ENCODE results near the gene UAP1.

Gene UAP1

DNA sequence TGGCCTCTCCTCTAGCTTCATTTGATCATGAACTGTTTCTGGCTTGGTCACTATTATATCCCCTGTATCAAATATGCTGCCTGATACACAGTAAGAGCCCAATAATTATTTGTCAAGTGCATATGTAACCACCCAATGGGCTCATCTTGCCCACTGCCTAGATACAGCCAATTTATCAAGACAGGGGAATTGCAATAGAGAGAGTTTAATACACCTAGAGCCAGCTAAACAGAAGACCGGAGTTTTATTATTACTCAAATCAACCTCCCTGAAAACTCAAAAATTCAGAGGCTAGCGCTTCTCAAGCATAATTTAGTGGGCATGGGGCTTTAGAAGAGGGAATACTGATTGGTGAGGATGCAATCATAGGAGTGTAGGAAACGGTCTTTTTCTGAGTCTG is 18.3 kb upstream of the UAP1 start:
- no peak for FAIRE-seq
- no peak for TF ChIP-seq SPI1 (IDR thresholded peaks at IDR 0.05; ENCODE audit: low read depth, low read length)
- TF ChIP-seq PAX5 (IDR thresholded peaks at IDR 0.05; ENCODE audit: insufficient read depth, low read length, severe bottlenecking) = no peak
- TF ChIP-seq TAF1 (IDR thresholded peaks at IDR 0.05; ENCODE audit: low read depth, low read length) = no peak
- TF ChIP-seq POLR2A (IDR thresholded peaks at IDR 0.05; ENCODE audit: low read depth, low read length) = no peak
- TF ChIP-seq POLR2AphosphoS5 (IDR thresholded peaks at IDR 0.05; ENCODE audit: low read depth, low read length) = no peak
- TF ChIP-seq POU2F2 (IDR thresholded peaks at IDR 0.05; ENCODE audit: low read depth, low read length) = no peak
- DNase-seq (ENCODE audit: insufficient read length, low spot score) = no peak

DNA sequence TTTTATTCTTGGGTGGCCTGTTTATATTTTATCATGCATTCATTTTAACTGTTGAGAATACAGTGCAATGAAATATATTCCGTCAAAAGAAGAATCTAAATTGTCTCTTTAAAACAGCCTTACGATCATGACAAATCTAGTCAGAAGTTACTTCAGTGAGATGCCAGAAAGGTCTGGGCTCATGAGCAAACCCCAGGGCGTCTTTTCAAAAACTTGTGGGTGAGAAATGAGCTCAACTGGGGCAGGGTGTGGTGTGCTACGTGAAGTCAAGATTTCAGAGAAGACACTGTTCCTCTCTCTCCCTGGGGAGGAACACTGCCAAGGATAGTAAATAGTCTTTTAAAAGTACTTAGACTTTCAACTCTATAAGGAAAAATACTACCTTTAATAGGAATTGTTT is 13.4 kb upstream of the UAP1 start:
- FAIRE-seq (no peak), DNase-seq (ENCODE audit: insufficient read length, low spot score) (no peak)
- TF ChIP-seq POLR2AphosphoS5 (IDR thresholded peaks at IDR 0.05; ENCODE audit: low read depth, low read length) (no peak), SPI1 (IDR thresholded peaks at IDR 0.05; ENCODE audit: low read depth, low read length) (no peak), POLR2A (IDR thresholded peaks at IDR 0.05; ENCODE audit: low read depth, low read length) (no peak), PAX5 (IDR thresholded peaks at IDR 0.05; ENCODE audit: insufficient read depth, low read length, severe bottlenecking) (no peak)

DNA sequence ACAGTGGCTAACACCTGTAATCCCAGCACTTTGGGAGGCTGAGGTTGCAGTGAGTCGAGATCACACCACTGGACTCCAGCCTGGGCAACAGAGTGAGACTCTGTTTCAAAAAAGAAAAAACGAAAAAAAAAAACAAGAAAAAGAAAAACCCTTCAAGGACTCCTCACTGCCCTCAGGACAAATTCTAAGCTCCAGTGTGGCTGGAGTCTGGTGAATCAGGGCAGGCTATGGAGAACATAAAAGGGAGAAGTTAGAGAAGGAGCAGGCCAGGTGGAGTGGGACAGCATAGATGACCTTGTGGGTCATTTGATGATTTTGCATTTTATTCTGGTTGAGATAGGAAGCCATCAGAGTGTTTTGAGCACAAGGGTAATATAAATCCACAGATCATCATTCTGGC is 12.5 kb upstream of the UAP1 start:
- FAIRE-seq (no peak), DNase-seq (ENCODE audit: insufficient read length, low spot score) (no peak)
- TF ChIP-seq SPI1 (IDR thresholded peaks at IDR 0.05; ENCODE audit: low read depth, low read length) (no peak), POLR2AphosphoS5 (IDR thresholded peaks at IDR 0.05; ENCODE audit: low read depth, low read length) (no peak), POLR2A (IDR thresholded peaks at IDR 0.05; ENCODE audit: low read depth, low read length) (no peak), POU2F2 (IDR thresholded peaks at IDR 0.05; ENCODE audit: low read depth, low read length) (no peak), PAX5 (IDR thresholded peaks at IDR 0.05; ENCODE audit: insufficient read depth, low read length, severe bottlenecking) (no peak), TAF1 (IDR thresholded peaks at IDR 0.05; ENCODE audit: low read depth, low read length) (no peak)

DNA sequence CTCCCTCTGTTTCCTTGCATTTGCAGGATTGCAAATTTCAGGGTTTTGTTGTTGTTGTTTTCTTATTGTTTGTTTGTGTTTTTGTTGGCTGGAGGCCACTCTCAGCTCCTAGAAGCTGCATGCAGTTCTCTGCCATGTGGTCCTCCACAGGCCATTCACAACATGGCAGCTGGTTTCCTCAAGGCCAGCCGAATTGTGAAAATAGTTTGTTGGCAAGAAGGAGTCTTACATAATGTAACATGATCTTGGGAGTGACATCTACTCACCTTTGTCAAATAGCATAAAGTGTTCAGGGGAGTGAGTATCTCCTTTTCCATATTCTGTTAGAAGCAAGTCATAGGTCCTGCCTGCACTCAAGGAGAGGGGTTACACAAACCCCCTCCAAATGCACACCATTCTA is 10.6 kb upstream of the UAP1 start:
- no peak for DNase-seq (ENCODE audit: insufficient read length, low spot score)
- TF ChIP-seq PAX5 (IDR thresholded peaks at IDR 0.05; ENCODE audit: insufficient read depth, low read length, severe bottlenecking) (no peak), POLR2A (IDR thresholded peaks at IDR 0.05; ENCODE audit: low read depth, low read length) (no peak), POLR2AphosphoS5 (IDR thresholded peaks at IDR 0.05; ENCODE audit: low read depth, low read length) (no peak), SPI1 (IDR thresholded peaks at IDR 0.05; ENCODE audit: low read depth, low read length) (no peak), TAF1 (IDR thresholded peaks at IDR 0.05; ENCODE audit: low read depth, low read length) (no peak), POU2F2 (IDR thresholded peaks at IDR 0.05; ENCODE audit: low read depth, low read length) (no peak)
- FAIRE-seq = no peak

DNA sequence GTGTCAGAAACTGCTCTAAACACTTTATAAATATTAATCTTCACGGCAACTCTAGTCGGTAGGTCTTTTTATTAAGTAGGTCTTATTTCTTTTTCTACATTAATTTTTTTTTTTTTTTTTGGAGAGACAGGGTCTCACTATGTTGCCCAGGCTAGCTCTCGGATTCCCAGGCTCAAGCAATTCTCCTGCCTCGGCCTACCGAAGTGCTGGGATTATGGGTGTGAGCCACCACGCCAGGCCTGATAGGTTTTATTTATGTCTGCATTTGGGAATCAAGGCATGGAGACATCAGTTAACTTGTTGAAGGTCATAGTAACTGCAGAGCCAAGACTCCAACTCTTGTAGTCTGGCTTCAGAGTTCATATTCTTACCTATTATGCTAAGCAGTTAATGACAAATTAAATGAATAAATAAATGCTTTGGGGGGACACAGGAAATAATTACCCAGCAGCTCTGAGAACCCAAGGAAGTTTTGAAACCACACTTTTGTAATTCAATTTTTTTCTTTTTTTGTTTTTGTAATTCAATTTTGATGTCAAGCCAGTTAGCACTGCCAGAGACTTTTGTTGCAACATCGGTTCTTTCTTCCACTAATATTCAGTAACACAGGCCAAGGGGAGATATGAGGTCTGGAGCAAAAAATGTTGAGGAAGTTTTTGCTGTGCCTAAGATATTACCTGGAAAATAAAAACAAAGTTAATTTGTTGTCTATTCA is 9.4 kb upstream of the UAP1 start:
- FAIRE-seq (no peak), DNase-seq (ENCODE audit: insufficient read length, low spot score) (no peak)
- TF ChIP-seq TAF1 (IDR thresholded peaks at IDR 0.05; ENCODE audit: low read depth, low read length) (no peak), PAX5 (IDR thresholded peaks at IDR 0.05; ENCODE audit: insufficient read depth, low read length, severe bottlenecking) (no peak), POLR2A (IDR thresholded peaks at IDR 0.05; ENCODE audit: low read depth, low read length) (no peak), POLR2AphosphoS5 (IDR thresholded peaks at IDR 0.05; ENCODE audit: low read depth, low read length) (no peak), SPI1 (IDR thresholded peaks at IDR 0.05; ENCODE audit: low read depth, low read length) (no peak), POU2F2 (IDR thresholded peaks at IDR 0.05; ENCODE audit: low read depth, low read length) (no peak)

GRCh38 chr1:162552684-162553252 is 8.8 kb upstream of the UAP1 start:
- no peak for TF ChIP-seq POU2F2 (IDR thresholded peaks at IDR 0.05; ENCODE audit: low read depth, low read length)
- TF ChIP-seq PAX5 (IDR thresholded peaks at IDR 0.05; ENCODE audit: insufficient read depth, low read length, severe bottlenecking) = no peak
- no peak for TF ChIP-seq POLR2A (IDR thresholded peaks at IDR 0.05; ENCODE audit: low read depth, low read length)
- DNase-seq (ENCODE audit: insufficient read length, low spot score) (no peak), FAIRE-seq (no peak)

GRCh38 chr1:162554258-162554657 is 7.3 kb upstream of the UAP1 start:
- DNase-seq (ENCODE audit: insufficient read length, low spot score) (no peak), FAIRE-seq (no peak)
- no peak for TF ChIP-seq PAX5 (IDR thresholded peaks at IDR 0.05; ENCODE audit: insufficient read depth, low read length, severe bottlenecking)
- TF ChIP-seq POLR2A (IDR thresholded peaks at IDR 0.05; ENCODE audit: low read depth, low read length) = no peak
- no peak for TF ChIP-seq TAF1 (IDR thresholded peaks at IDR 0.05; ENCODE audit: low read depth, low read length)
- TF ChIP-seq POU2F2 (IDR thresholded peaks at IDR 0.05; ENCODE audit: low read depth, low read length) = no peak
- no peak for TF ChIP-seq SPI1 (IDR thresholded peaks at IDR 0.05; ENCODE audit: low read depth, low read length)
- TF ChIP-seq POLR2AphosphoS5 (IDR thresholded peaks at IDR 0.05; ENCODE audit: low read depth, low read length) = no peak

- TF ChIP-seq POLR2A (IDR thresholded peaks at IDR 0.05; ENCODE audit: low read depth, low read length) (no peak), PAX5 (IDR thresholded peaks at IDR 0.05; ENCODE audit: insufficient read depth, low read length, severe bottlenecking) (no peak), POU2F2 (IDR thresholded peaks at IDR 0.05; ENCODE audit: low read depth, low read length) (no peak), SPI1 (IDR thresholded peaks at IDR 0.05; ENCODE audit: low read depth, low read length) (no peak), TAF1 (IDR thresholded peaks at IDR 0.05; ENCODE audit: low read depth, low read length) (no peak), POLR2AphosphoS5 (IDR thresholded peaks at IDR 0.05; ENCODE audit: low read depth, low read length) (no peak)
- DNase-seq (ENCODE audit: insufficient read length, low spot score) (no peak), FAIRE-seq (no peak)
These were observed 4.0 kb upstream of the UAP1 start for GRCh38 chr1:162557536-162557935.

GRCh38 chr1:162560303-162561036 is 1.1 kb upstream of the UAP1 start:
- DNase-seq (ENCODE audit: insufficient read length, low spot score) (no peak), FAIRE-seq (peak; percentile 5)
- no peak for TF ChIP-seq TAF1 (IDR thresholded peaks at IDR 0.05; ENCODE audit: low read depth, low read length)
- no peak for TF ChIP-seq PAX5 (IDR thresholded peaks at IDR 0.05; ENCODE audit: insufficient read depth, low read length, severe bottlenecking)
- no peak for TF ChIP-seq POU2F2 (IDR thresholded peaks at IDR 0.05; ENCODE audit: low read depth, low read length)
- no peak for TF ChIP-seq SPI1 (IDR thresholded peaks at IDR 0.05; ENCODE audit: low read depth, low read length)
